A673 (cell line): ENCODE data around the gene DESI1. TPM values are rescaled to one million over a fixed set of nuclear protein-coding genes. Genes with fewer than 3 reads are reported as not detected.
A peak's percentile ranks its signal among the peaks of the same experiment; 100 is the strongest.

Experiments used
- BruUV-seq: library from RNA; stranded (reverse); fragments of 400-500 nt; replicated peaks from 2 replicates; lab custom pipeline; 2021; lab: Mats Ljungman, UMichigan
- CTCF ChIA-PET: fragments of 300-600 bp; sonication (Branson Sonifier 250); formaldehyde crosslinking; loops from one replicate; lab custom pipeline; 2022; ENCODE audit warnings: antibody characterized with exemption; lab: Charles Lee
- POLR2A ChIA-PET: fragments of 300-600 bp; sonication (Branson Sonifier 250); formaldehyde crosslinking; loops from one replicate; lab custom pipeline; 2022; ENCODE audit warnings: antibody characterized with exemption; ENCODE audit not compliant: low non-redundant PET; lab: Charles Lee
- DNase-seq: peaks from one replicate; pipeline ENCODE4 v3.0.0-alpha.2; 2015; ENCODE audit warnings: low spot score
- H3K27ac ChIP-seq: fragments of 200-600 bp; sonication (generic); 2 replicates; pipeline ENCODE4 v1.5.1; 2016; ENCODE audit warnings: mixed run types, low read depth, mild to moderate bottlenecking, mixed read lengths, antibody characterized with exemption, low read length; ENCODE audit not compliant: poor library complexity, severe bottlenecking
- H3K27me3 ChIP-seq: fragments of 200-600 bp; sonication (generic); replicated peaks from 2 replicates; pipeline ENCODE4 v1.6.1; 2017; ENCODE audit warnings: mixed run types, low read depth, mild to moderate bottlenecking, mixed read lengths, antibody characterized with exemption, low read length; ENCODE audit not compliant: insufficient read depth, poor library complexity
- H3K36me3 ChIP-seq: fragments of 200-600 bp; sonication (generic); 2 replicates; pipeline ENCODE4 v1.6.1; 2016; ENCODE audit warnings: mixed run types, mild to moderate bottlenecking, mixed read lengths, antibody characterized with exemption, low read length; ENCODE audit not compliant: insufficient read depth, poor library complexity, severe bottlenecking
- H3K4me1 ChIP-seq: fragments of 200-600 bp; sonication (generic); 2 replicates; pipeline ENCODE4 v1.6.1; 2017; ENCODE audit warnings: mixed run types, mild to moderate bottlenecking, mixed read lengths, antibody characterized with exemption, low read length; ENCODE audit not compliant: insufficient read depth, poor library complexity, severe bottlenecking
- H3K4me3 ChIP-seq: fragments of 200-600 bp; sonication (generic); 2 replicates; pipeline ENCODE4 v1.5.1; 2016; ENCODE audit warnings: low read depth, mixed run types, mild to moderate bottlenecking, mixed read lengths, low read length; ENCODE audit not compliant: poor library complexity, severe bottlenecking
- H3K9me3 ChIP-seq: fragments of 200-600 bp; sonication (generic); 2 replicates; pipeline ENCODE4 v1.6.1; 2016; ENCODE audit warnings: mixed run types, low read depth, mild to moderate bottlenecking, mixed read lengths, antibody characterized with exemption, low read length; ENCODE audit not compliant: poor library complexity, severe bottlenecking
- EZH2 ChIP-seq: fragments of 200-600 bp; sonication (generic); IDR thresholded peaks from 2 replicates; pipeline ENCODE4 v1.6.1; 2017; ENCODE audit warnings: borderline replicate concordance, low read depth, mild to moderate bottlenecking, mixed read lengths, antibody characterized with exemption, low read length; ENCODE audit not compliant: poor library complexity, severe bottlenecking
- intact Hi-C: fragments of 100-400 bp; cut with micrococcal nuclease; formaldehyde crosslinking; loops from one replicate; pipeline ENCODE4 v1.10.0; 2022; ENCODE audit not compliant: unreplicated experiment
- total RNA-seq: library from RNA; stranded (reverse); gene quantifications from 2 replicates; pipeline ENCODE4 v1.2.3, GENCODE V29; 2021
- TF ChIP-seq, protein P1 (sequence below): fragments of 300-800, 200-600 bp; sonication (generic); conservative IDR thresholded peaks from 2 replicates; pipeline ENCODE4 v1.5.1; 2017; ENCODE audit warnings: low read depth, mild to moderate bottlenecking, antibody characterized with exemption, low read length, moderate library complexity, mixed read lengths

DESI1 gene
- total RNA-seq, 1 experiment from 2014 or later, result 47.6 TPM

DNA sequence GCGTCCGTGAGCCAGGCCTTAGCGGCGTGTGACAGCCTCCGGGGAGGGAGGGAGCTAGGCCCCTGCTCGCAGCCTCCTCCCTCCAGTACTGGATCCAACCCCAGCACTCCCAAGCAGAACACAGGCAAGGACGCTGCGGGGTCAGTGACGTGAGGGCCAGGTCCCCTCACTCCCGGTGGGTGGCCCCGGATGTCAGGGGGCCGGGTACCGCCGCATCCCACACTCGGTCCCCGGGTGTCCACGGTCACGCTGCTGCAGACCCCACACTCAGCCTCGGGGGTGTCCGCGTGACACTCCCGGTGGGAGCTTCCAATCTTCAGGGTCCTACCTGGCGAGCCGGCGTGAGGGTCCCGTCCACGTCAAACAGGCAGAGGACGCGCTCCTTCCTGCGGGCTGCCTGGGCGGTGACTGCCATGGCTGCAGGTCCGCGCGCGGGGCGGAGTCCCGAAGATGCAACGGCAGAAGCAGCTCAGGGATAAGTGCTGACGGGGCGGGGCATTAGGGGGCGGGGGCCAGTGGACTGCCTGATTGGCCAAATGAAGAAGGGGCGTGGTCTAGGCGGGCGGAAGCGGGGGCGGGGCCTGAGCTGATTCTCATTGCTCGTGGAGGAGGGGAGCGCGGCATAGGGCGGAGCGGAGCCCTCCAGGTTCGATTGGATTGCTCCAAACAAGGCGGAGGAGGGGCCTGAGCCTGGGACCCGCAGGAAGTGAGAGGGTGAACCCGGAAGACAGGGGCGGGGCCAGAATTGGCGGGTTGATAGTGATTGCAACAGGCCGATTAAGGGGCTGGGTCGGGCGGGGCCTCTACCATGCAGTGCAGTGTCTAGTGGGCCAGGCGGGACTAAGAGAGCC lies 31.2 kb downstream of the DESI1 start, which contains the start of gene PMM1:
Gene PMM1, minus strand, starts transcription at position 450 of the 851 bp plus-strand sequence. Its CDS starts 35 bp downstream, at position 415.
- POLR2A ChIA-PET, result interaction anchor here (0.5 to 1.3 kb wide), 6 partner anchors 8 to 318 kb away, joined by 3 to 6 read pairs (median 4); partner anchors contain the start of genes TEF, TOB2 and XRCC6
- no TSS peak for BruUV-seq
- Histone ChIP-seq H3K27ac (peak within 1 kb of the TSS; percentile 83), H3K4me3 (peak within 1 kb of the TSS; percentile 95), H3K9me3 (no peaks in the 10 kb centered on the region), H3K27me3 (no peaks in the 10 kb centered on the region), H3K36me3 (no peaks in the 10 kb centered on the region), H3K4me1 (peaks cover 3% of the 10 kb centered on the region)
- TF ChIP-seq, protein P1, sequence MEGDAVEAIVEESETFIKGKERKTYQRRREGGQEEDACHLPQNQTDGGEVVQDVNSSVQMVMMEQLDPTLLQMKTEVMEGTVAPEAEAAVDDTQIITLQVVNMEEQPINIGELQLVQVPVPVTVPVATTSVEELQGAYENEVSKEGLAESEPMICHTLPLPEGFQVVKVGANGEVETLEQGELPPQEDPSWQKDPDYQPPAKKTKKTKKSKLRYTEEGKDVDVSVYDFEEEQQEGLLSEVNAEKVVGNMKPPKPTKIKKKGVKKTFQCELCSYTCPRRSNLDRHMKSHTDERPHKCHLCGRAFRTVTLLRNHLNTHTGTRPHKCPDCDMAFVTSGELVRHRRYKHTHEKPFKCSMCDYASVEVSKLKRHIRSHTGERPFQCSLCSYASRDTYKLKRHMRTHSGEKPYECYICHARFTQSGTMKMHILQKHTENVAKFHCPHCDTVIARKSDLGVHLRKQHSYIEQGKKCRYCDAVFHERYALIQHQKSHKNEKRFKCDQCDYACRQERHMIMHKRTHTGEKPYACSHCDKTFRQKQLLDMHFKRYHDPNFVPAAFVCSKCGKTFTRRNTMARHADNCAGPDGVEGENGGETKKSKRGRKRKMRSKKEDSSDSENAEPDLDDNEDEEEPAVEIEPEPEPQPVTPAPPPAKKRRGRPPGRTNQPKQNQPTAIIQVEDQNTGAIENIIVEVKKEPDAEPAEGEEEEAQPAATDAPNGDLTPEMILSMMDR, result no peak
- no peak for TF ChIP-seq EZH2
- CTCF ChIA-PET, result interaction anchor here (0.6 to 1.1 kb wide), 8 partner anchors 29 to 855 kb away, joined by 3 to 10 read pairs (median 5); partner anchors contain the start of genes CSDC2, POLR3H and TEF
- peak; percentile 100 for DNase-seq
- intact Hi-C loops, result no loop called here

DNA sequence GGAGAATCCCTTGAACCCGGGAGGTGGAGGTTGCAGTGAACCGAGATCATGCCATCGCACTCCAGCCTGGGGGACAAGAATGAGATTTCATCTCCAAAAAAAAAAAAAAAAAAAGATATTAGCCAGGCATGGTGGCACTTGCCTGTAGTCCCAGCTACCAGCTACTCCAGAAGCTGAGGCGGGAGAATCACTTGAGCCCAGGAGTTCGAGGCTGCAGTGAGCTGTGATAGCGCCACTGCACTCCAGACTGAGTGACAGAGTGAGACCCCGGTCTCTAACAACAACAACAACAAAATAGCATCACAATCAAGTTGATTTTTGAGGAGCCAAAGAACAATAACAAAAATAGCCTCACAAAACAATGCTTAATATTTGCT lies 33.5 kb downstream of the DESI1 start:
- H3K9me3 ChIP-seq, result no peaks in the 10 kb centered on the region
- H3K4me3 ChIP-seq, result no peak overlapping the region
- H3K4me1 ChIP-seq, result peaks cover 3% of the 10 kb centered on the region
- TF ChIP-seq EZH2, result no peak
- no peaks in the 10 kb centered on the region for H3K36me3 ChIP-seq
- ChIA-PET CTCF (interaction anchor here (0.7 kb wide), 1 partner anchor 29 kb away, joined by 4 read pairs; no protein-coding TSS in a partner anchor), POLR2A (no interaction called here)
- no peak overlapping the region for H3K27ac ChIP-seq
- H3K27me3 ChIP-seq, result no peaks in the 10 kb centered on the region
- intact Hi-C loops, result no loop called here
- no peak for DNase-seq
- BruUV-seq, result no TSS peak

DNA sequence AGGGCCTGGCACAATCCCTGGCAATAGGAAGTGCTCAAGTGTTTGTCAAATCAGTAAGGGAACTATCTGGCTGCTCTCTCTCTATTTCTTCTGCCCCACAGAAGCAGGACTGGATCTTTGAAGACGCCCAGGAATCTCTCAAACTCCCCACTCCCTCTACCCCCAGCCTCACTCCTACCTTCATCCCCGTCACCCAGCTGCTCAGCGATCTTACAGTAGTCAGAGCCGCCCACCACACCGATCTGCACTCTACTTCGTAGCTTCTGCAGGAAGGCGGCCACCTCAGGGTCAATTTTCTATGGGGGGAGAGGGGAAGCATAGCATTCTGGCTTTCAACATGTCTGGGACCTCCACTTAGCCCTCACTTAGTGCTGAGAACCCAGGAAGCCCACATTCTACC lies 34.9 kb downstream of the DESI1 start:
- ChIA-PET CTCF (no interaction called here), POLR2A (interaction anchor here (0.6 kb wide), 1 partner anchor 28 kb away, joined by 3 read pairs; no protein-coding TSS in a partner anchor)
- Histone ChIP-seq H3K4me1 (peaks cover 3% of the 10 kb centered on the region), H3K27me3 (no peaks in the 10 kb centered on the region), H3K9me3 (no peaks in the 10 kb centered on the region), H3K36me3 (no peaks in the 10 kb centered on the region), H3K4me3 (no peak overlapping the region), H3K27ac (no peak overlapping the region)
- TF ChIP-seq, protein P1, result no peak
- no peak for TF ChIP-seq EZH2
- DNase-seq, result no peak
- intact Hi-C loops, result no loop called here
- no TSS peak for BruUV-seq
